GM19099 (cell line): ENCODE measurements around the gene PLPPR3.

ENCODE experiments used
- POLR2A ChIP-seq: IDR thresholded peaks from 3 replicates; pipeline ENCODE4 v1.6.1; 2011; ENCODE audit warnings: low read depth; ENCODE audit not compliant: insufficient read length; ENCODE audit errors: extremely low read depth

PLPPR3 gene

DNA sequence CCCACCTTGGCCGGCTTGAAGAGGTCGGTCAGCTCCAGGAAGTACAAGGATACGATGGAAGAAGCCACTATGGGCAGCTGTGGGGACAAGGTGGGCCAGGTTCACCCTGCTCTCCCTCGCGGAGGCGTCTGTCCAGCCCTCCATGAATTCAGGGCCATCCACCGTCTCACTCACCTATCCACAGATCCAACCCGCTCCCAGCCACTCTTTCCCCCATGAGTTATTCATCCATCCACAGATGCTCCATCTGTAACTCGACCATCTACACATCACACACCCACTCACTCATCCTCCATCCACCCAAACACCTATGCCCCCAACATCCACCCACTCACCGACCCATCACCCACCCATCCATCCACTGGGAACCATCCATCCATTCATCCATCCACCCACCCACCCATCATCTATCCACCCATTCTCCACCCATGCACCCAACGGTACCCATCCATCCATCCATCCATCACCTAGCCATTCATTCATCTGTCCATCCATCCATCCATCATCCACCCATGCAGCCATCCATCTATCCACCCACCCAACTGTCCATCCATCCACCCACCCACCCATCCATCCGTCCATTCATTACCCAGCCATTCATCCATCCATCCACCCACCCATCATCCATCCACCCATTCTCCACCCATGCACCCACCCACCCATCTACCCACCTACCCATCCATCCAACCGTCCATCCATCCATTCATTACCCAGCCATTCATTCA is 5.8 kb downstream of the PLPPR3 start:
- TF ChIP-seq POLR2A = no peak

DNA sequence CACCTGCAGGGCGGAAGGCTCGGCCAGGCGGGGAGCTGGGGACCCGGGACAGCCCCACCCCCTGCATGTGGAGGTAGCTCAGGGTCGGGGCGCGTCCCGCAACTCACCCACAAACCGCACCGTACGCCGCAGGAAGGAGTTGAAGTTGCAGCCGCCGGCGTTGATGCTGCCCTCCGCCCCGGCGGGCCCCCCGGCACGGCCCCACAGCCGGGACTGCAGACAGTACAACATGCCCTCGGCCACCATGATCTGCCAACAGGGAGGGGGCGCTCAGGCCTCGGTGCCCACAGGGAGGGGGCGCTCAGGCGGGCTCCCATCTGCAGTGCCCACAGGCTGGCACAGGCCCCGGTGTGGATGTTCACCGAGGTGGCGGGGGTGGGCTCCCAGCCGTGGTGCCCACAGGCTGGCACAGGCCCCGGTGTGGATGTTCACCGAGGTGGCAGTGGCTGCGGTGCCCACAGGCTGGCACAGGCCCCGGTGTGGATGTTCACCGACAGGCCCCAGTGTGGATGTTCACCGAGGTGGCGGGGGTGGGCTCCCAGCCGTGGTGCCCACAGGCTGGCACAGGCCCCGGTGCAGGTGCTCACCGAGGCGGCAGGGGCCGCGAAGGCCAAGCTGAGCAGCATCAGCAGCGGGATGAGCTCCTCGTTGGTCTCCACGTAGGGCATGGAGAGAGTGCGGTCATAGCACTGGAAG is 6.5 kb downstream of the PLPPR3 start:
- TF ChIP-seq POLR2A = no peak

DNA sequence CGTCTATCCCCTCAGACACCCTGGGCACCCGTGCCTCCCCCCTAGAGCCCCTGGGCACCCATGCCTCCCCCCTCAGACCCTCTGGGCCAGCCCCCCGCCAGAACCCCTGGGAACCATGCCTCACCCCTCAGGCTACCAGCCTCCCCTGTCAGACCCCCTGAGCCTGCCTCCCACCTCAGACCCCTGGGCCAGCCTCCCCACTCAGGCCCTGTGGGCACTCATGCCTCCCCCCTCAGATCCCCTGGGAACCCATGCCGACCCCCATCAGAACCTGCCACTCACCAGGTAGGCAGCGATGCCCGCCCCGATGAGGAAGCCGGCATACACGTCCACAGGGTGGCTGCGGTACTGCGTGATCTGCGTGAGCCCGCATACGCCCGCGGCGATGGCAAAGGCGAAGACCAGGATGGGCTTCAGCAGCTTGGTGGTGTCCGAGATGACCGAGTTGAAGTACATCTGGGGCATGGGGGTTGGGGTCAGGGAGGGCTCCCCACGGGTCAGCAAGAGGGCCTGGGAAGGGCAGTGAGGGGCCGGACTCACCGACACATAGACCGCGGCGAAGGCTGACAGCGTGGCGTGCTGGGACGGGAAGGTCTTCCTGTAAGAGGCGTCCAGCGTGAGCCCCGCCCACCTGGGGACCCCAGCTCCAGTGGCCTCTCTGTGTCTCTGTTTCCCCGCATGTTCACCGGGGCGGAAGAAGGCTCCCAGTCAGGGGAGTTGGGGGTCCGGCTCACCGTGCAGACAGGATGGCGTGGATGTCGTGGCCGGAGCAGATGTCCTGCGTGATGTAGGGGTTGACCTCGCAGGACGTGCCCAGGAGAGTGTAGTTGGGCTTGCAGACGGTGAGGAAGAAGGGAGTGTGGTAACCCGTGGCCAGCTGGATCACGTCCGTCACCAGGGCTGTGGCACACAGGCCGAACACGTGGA is 7.3 kb downstream of the PLPPR3 start:
- no peak for TF ChIP-seq POLR2A

DNA sequence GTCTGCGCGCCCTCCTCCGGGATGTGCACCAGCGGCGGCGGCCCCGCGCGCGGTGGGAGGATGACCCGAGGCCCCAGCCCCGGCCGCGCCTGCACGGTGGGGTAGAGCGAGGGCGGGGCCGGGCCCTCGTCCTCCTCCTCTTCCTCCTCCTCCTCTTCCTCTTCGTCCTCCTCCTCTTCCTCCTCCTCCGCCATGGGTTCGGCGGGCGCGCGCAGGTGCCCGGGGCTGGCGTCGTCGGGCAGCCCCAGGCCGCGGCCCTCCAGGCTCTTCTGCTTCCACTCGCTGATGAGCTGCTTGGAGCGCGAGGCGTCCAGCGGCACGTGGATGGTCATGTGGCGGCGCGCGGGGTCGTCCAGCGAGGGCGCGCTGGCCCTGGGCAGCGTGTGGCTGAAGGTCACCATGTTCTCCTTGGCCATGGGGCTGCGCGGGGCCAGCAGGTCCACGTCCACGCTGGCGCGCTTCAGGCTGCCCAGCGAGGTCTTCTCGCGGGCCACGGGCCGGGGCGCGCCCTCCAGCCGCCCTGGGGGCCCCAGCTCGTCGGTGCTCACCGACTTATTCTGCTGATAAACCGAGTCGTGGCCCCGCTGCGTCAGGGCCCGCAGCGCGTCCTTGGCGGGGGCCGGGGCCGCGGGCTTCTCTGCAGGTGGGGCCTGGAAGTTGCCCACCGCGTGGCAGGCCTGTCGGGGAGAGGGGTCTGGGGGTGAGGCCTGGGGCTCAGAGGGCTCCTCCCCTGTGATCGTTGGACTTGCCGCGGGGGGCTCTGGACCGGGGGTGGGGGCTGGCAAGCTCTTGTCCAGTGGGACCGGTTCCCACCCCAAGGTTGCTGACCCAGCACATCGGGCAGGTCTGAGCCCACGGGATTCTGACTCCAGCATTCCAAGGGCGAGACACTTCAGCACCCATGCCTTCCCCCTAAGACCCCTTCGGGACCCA is 8.3 kb downstream of the PLPPR3 start:
- TF ChIP-seq POLR2A = no peak

DNA sequence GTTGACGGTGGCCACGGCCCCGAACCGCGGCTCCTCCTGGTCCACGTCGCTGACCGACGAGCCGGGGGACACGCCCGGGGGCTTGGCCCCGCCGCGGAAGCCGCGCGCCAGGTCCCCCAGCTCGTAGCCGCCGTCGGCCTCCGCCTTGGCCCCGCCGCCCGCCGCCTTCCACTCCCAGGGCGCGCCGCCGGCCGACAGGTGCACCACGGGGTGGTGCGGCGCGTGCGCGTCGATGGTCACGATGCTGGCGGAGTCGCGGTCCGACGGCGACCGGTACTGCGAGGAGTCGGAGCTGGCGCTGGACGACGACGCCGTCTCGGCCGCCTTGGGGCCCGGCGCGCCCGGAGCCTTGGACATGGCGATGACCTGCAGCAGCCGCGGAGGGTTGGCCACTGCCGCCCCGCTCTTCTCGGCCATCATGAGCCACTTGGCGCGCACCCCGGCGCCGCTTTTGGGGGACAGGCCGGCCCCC is 9.0 kb downstream of the PLPPR3 start:
- no peak for TF ChIP-seq POLR2A

DNA sequence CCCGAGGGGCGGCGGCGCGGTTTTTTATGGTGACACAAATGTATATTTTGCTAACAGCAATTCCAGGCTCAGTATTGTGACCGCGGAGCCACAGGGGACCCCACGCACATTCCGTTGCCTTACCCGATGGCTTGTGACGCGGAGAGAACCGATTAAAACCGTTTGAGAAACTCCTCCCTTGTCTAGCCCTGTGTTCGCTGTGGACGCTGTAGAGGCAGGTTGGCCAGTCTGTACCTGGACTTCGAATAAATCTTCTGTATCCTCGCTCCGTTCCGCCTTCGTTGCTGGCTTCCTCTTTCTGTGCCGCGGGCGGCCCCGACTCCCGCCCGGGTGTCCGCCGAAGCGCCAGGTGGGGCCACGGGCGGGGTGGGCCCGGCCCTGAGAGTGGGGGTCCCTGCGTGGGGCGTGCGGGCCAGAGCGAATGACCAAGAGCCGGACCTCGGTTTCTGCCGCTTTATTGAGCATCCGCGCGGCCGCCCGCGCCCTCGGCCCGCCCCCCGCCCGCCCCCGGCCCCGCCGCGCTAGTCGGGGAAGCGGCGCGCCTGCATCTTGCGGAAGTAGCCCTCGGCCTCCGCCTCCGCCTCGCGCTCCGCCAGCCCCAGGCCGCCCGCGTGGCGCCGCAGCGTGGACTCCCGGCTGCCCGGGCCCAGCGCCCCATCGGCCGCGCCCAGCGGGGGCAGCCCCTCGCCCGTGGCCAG is 9.6 kb downstream of the PLPPR3 start:
- TF ChIP-seq POLR2A = no peak

DNA sequence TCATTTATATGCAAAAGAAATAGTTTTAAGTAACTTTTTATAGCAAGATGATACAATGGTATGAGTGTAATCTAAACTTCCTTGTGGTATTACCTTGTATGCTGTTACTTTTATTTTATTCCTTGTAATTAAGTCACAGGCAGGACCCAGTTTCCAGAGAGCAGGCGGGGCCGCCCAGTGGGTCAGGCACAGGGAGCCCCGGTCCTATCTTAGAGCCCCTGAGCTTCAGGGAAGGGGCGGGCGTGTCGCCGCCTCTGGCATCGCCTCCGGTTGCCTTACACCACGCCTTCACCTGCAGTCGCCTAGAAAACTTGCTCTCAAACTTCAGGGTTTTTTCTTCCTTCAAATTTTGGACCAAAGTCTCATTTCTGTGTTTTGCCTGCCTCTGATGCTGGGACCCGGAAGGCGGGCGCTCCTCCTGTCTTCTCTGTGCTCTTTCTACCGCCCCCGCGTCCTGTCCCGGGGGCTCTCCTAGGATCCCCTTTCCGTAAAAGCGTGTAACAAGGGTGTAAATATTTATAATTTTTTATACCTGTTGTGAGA is 10.2 kb downstream of the PLPPR3 start:
- no peak for TF ChIP-seq POLR2A

DNA sequence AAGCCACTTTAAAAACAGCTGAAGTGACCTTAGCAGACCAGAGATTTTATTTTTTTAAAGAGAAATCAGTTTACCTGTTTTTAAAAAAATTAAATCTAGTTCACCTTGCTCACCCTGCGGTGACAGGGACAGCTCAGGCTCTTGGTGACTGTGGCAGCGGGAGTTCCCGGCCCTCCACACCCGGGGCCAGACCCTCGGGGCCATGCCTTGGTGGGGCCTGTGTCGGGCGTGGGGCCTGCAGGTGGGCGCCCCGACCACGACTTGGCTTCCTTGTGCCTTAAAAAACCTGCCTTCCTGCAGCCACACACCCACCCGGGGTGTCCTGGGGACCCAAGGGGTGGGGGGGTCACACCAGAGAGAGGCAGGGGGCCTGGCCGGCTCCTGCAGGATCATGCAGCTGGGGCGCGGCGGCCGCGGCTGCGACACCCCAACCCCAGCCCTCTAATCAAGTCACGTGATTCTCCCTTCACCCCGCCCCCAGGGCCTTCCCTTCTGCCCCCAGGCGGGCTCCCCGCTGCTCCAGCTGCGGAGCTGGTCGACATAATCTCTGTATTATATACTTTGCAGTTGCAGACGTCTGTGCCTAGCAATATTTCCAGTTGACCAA is 10.8 kb downstream of the PLPPR3 start:
- TF ChIP-seq POLR2A = no peak

DNA sequence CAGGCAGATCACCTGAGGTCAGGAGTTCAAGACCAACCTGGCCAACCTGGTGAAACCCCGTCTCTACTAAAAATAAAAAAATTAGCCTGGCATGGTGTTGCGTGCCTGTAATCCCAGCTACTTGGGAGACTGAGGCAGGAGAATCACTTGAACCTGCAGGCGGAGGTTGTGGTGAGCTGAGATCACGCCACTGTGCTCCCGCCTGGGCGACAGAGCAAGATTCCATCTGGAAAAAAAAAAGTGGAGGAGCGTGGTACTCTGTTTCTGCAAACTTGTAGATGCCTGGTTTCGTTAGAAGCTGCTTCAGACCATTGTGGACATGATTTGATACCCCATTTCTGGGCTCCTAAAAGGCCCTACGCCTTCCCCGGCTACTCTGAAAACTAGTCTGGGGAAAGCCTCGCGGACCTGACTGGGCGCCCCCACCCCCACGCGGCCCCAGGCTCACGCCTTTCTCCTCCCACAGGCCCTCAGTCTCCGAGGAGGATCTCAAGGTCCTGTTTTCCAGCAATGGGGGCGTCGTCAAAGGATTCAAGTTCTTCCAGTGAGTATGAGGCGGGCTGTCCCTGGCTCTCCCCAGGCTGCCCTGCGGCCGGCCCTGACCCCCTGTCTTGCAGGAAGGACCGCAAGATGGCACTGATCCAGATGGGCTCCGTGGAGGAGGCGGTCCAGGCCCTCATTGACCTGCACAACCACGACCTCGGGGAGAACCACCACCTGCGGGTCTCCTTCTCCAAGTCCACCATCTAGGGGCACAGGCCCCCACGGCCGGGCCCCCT is 11.5 kb downstream of the PLPPR3 start:
- TF ChIP-seq POLR2A = no peak

DNA sequence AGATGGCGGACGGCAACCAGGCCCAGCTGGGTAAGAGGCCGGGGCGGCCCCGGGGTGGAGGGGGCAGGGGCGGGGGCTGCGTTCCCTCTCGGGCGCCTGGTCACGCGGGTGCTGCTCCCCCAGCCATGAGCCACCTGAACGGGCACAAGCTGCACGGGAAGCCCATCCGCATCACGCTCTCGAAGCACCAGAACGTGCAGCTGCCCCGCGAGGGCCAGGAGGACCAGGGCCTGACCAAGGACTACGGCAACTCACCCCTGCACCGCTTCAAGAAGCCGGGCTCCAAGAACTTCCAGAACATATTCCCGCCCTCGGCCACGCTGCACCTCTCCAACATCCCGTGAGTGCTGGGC is 13.4 kb downstream of the PLPPR3 start:
- no peak for TF ChIP-seq POLR2A

DNA sequence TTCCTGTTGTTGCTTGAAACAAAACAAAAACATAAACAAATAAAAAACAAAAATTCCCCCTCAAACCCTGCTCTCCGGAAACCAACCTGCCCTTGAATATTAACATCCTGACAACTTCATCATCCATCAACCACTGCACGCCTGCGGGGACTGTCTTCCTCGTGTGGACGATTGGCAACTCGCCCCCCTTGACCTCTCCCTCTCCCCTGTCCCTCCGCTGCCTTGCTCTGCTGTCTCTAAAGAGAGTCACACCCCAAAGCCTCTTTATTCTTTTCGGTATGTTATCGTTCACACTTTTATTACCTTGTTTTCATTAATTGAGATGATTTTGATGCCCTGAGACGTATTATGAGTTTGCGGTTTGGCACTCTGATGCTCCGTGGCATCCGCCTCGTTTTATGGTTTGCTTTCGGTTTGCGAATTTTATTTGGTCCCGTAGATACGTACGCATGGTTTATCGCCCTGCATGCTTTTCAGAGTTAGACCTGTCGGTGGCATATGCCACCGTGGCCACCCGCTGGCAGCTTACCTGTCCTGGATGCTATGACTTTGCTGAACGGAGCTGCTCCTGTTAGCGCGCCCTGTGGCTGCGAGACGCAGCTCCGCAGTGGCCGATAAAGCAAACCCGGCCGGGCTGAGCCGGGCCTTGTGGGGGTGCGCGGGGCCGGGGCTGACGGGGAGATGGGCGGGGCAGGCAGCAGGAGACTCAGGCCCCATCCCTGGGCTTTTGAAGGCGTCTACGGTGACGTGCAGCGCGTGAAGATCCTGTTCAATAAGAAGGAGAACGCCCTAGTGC is 13.9 kb downstream of the PLPPR3 start:
- TF ChIP-seq POLR2A = no peak
